Loucy (cell line): ENCODE measurements around the gene CRACR2A.

ENCODE experiments used
- H2AFZ ChIP-seq: fragments of 200-600 bp; sonication (generic); 2 replicates; pipeline ENCODE4 v1.6.0; 2016; ENCODE audit warnings: antibody characterized with exemption, mild to moderate bottlenecking, low read length, moderate library complexity
- H3F3A ChIP-seq: fragments of 200-600 bp; 2 replicates; pipeline ENCODE4 v1.6.0; 2016; ENCODE audit warnings: antibody characterized with exemption, low read depth, mild to moderate bottlenecking
- H3K27me3 ChIP-seq: fragments of 200-600 bp; sonication (generic); 2 replicates; pipeline ENCODE4 v1.6.1; 2014; ENCODE audit warnings: low read length, mild to moderate bottlenecking; ENCODE audit not compliant: insufficient read depth, poor library complexity, severe bottlenecking
- H3K36me3 ChIP-seq: fragments of 200-600 bp; sonication (generic); 2 replicates; pipeline ENCODE4 v1.6.1; 2016; ENCODE audit warnings: low read length; ENCODE audit not compliant: insufficient read depth
- H3K4me1 ChIP-seq: fragments of 200-600 bp; sonication (generic); 2 replicates; pipeline ENCODE4 v1.5.1; 2014; ENCODE audit warnings: low read length, mild to moderate bottlenecking; ENCODE audit not compliant: insufficient read depth, poor library complexity, severe bottlenecking
- H3K4me2 ChIP-seq: fragments of 200-600 bp; sonication (generic); 2 replicates; pipeline ENCODE4 v1.6.0; 2014; ENCODE audit warnings: antibody characterized with exemption, low read length, low read depth, mild to moderate bottlenecking; ENCODE audit not compliant: poor library complexity, severe bottlenecking
- H3K4me3 ChIP-seq: fragments of 200-600 bp; sonication (generic); 2 replicates; pipeline ENCODE4 v1.5.1; 2014; ENCODE audit warnings: low read length, mild to moderate bottlenecking, mixed read lengths; ENCODE audit not compliant: poor library complexity, severe bottlenecking
- H3K79me2 ChIP-seq: fragments of 200-600 bp; sonication (generic); 2 replicates; pipeline ENCODE4 v1.6.1; 2014; ENCODE audit warnings: low read length; ENCODE audit not compliant: insufficient read depth
- H3K9ac ChIP-seq: fragments of 200-600 bp; sonication (generic); 2 replicates; pipeline ENCODE4 v1.6.0; 2014; ENCODE audit warnings: mild to moderate bottlenecking, low read depth, low read length, moderate library complexity; ENCODE audit not compliant: poor library complexity, severe bottlenecking
- H3K9me2 ChIP-seq: fragments of 200-600 bp; sonication (generic); replicated peaks from 2 replicates; pipeline ENCODE4 v1.6.1; 2016; ENCODE audit warnings: low read depth, low read length, mixed read lengths
- H3K9me3 ChIP-seq: fragments of 200-600 bp; sonication (generic); 2 replicates; pipeline ENCODE4 v1.6.1; 2014; ENCODE audit warnings: mild to moderate bottlenecking, antibody characterized with exemption, low read length, low read depth; ENCODE audit not compliant: insufficient read depth
- H4K20me1 ChIP-seq: fragments of 200-600 bp; sonication (generic); 2 replicates; pipeline ENCODE4 v1.6.0; 2014; ENCODE audit warnings: antibody characterized with exemption, low read length, mild to moderate bottlenecking; ENCODE audit not compliant: insufficient read depth, poor library complexity, severe bottlenecking
- CTCF ChIP-seq: fragments of 200-600 bp; sonication (generic); conservative IDR thresholded peaks from 2 replicates; pipeline ENCODE4 v1.5.1; 2014; ENCODE audit warnings: mild to moderate bottlenecking, antibody characterized with exemption, low read length
- EZH2phosphoT487 ChIP-seq: fragments of 200-600 bp; IDR thresholded peaks from 2 replicates; pipeline ENCODE4 v1.6.1; 2018; ENCODE audit warnings: antibody characterized with exemption, mild to moderate bottlenecking, moderate library complexity, borderline replicate concordance

CRACR2A gene

GRCh38 chr12:3651585-3652424 lies 101.1 kb downstream of the CRACR2A start:
- Histone ChIP-seq H3K79me2 (no peaks in the 10 kb centered on the region), H4K20me1 (no peaks in the 10 kb centered on the region), H3F3A (no peaks in the 10 kb centered on the region), H2AFZ (no peak overlapping the region), H3K9me2 (no peaks in the 10 kb centered on the region), H3K27me3 (no peaks in the 10 kb centered on the region), H3K4me2 (no peak overlapping the region), H3K9me3 (no peaks in the 10 kb centered on the region), H3K9ac (no peak overlapping the region), H3K36me3 (peaks cover 54% of the 10 kb centered on the region; the same call in 1 of the 2 replicates), H3K4me1 (no peaks in the 10 kb centered on the region), H3K4me3 (no peak overlapping the region)
- TF ChIP-seq EZH2phosphoT487, result no peak
- no peak for TF ChIP-seq CTCF

GRCh38 chr12:3647504-3647903 lies 105.4 kb downstream of the CRACR2A start:
- H3F3A ChIP-seq, result no peaks in the 10 kb centered on the region
- no peak overlapping the region for H3K9ac ChIP-seq
- no peak for TF ChIP-seq EZH2phosphoT487
- TF ChIP-seq CTCF, result no peak
- H2AFZ ChIP-seq, result no peak overlapping the region
- no peaks in the 10 kb centered on the region for H4K20me1 ChIP-seq
- H3K9me2 ChIP-seq, result no peaks in the 10 kb centered on the region
- H3K9me3 ChIP-seq, result no peaks in the 10 kb centered on the region
- peaks cover 28% of the 10 kb centered on the region; the same call in 1 of the 2 replicates for H3K36me3 ChIP-seq
- H3K4me2 ChIP-seq, result no peak overlapping the region
- H3K4me1 ChIP-seq, result no peaks in the 10 kb centered on the region
- H3K4me3 ChIP-seq, result no peak overlapping the region
- no peaks in the 10 kb centered on the region for H3K79me2 ChIP-seq
- H3K27me3 ChIP-seq, result no peaks in the 10 kb centered on the region

- H3K4me3 ChIP-seq, result no peak overlapping the region
- no peak overlapping the region for H3K9ac ChIP-seq
- H3F3A ChIP-seq, result no peaks in the 10 kb centered on the region
- no peak for TF ChIP-seq EZH2phosphoT487
- no peak for TF ChIP-seq CTCF
- no peak overlapping the region for H3K4me2 ChIP-seq
- no peaks in the 10 kb centered on the region for H3K79me2 ChIP-seq
- H2AFZ ChIP-seq, result no peak overlapping the region
- no peaks in the 10 kb centered on the region for H3K9me2 ChIP-seq
- no peaks in the 10 kb centered on the region for H3K4me1 ChIP-seq
- H3K9me3 ChIP-seq, result no peaks in the 10 kb centered on the region
- H4K20me1 ChIP-seq, result no peaks in the 10 kb centered on the region
- H3K27me3 ChIP-seq, result no peaks in the 10 kb centered on the region
- peaks cover 24% of the 10 kb centered on the region; the same call in 1 of the 2 replicates for H3K36me3 ChIP-seq
Observed at GRCh38 chr12:3646561-3647241, 106.2 kb downstream of the CRACR2A start.
